SK-N-SH treated with all-trans-retinoic acid at 6 μM for 48 hours (cell line): Measurements from ENCODE around the gene SORCS2.

Source experiments
- ATAC-seq: fragments of 200-7000 bp; cut with Tn5 transposase; 3 replicates; pipeline ENCODE4 v1.9.1; 2020; ENCODE audit warnings: mild to moderate bottlenecking, moderate library complexity
- ARNTL ChIP-seq: fragments of 450-650 bp; formaldehyde crosslinking; IDR thresholded peaks from 2 replicates; pipeline ENCODE4 v1.5.0; 2020; ENCODE audit warnings: low read depth, mild to moderate bottlenecking, moderate library complexity, borderline replicate concordance
- BACH2 ChIP-seq: fragments of 250-450 bp; sonication (Bioruptor Pico); IDR thresholded peaks from 2 replicates; pipeline ENCODE4 v1.9.0; 2021; ENCODE audit warnings: mild to moderate bottlenecking, borderline replicate concordance
- CSDC2 ChIP-seq: fragments of 250-450 bp; sonication (Bioruptor Pico); IDR thresholded peaks from 2 replicates; pipeline ENCODE4 v1.5.0; 2020; ENCODE audit warnings: mild to moderate bottlenecking, moderate library complexity
- ESRRG ChIP-seq: fragments of 250-450 bp; sonication (Bioruptor Pico); IDR thresholded peaks from 2 replicates; pipeline ENCODE4 v1.6.1; 2021; ENCODE audit warnings: mild to moderate bottlenecking
- GLIS3 ChIP-seq: fragments of 250-450 bp; sonication (Bioruptor Pico); IDR thresholded peaks from 2 replicates; pipeline ENCODE4 v1.5.0; 2020; ENCODE audit warnings: mild to moderate bottlenecking, moderate library complexity
- ISL1 ChIP-seq: fragments of 250-450 bp; sonication (Bioruptor Pico); IDR thresholded peaks from 2 replicates; pipeline ENCODE4 v2.1.2; 2022; ENCODE audit warnings: mild to moderate bottlenecking, moderate library complexity
- OSR1 ChIP-seq: fragments of 250-450 bp; sonication (Bioruptor Pico); IDR thresholded peaks from 2 replicates; pipeline ENCODE4 v1.8.0; 2022; ENCODE audit warnings: moderate library complexity, mild to moderate bottlenecking, inconsistent platforms
- PPARA ChIP-seq: fragments of 250-450 bp; sonication (Bioruptor Pico); IDR thresholded peaks from 2 replicates; pipeline ENCODE4 v1.5.0; 2020; ENCODE audit warnings: mild to moderate bottlenecking, borderline replicate concordance
- RARB ChIP-seq: fragments of 250-450 bp; sonication (Bioruptor Pico); IDR thresholded peaks from 2 replicates; pipeline ENCODE4 v1.8.0; 2021; ENCODE audit warnings: mild to moderate bottlenecking, moderate library complexity
- SNAI2 ChIP-seq: fragments of 250-450 bp; sonication (Bioruptor Pico); IDR thresholded peaks from 2 replicates; pipeline ENCODE4 v1.5.0; 2020; ENCODE audit warnings: mild to moderate bottlenecking, moderate library complexity
- TCF4 ChIP-seq: fragments of 250-450 bp; sonication (Bioruptor Pico); IDR thresholded peaks from 2 replicates; pipeline ENCODE4 v1.8.0; 2021; ENCODE audit warnings: mild to moderate bottlenecking, moderate library complexity, borderline replicate concordance
- TOX ChIP-seq: fragments of 250-450 bp; sonication (Bioruptor Pico); IDR thresholded peaks from 2 replicates; pipeline ENCODE4 v1.8.0; 2021; ENCODE audit warnings: mild to moderate bottlenecking, moderate library complexity, borderline replicate concordance
- ZC3H10 ChIP-seq: fragments of 250-450 bp; sonication (Bioruptor Pico); IDR thresholded peaks from 2 replicates; pipeline ENCODE4 v1.5.1; 2021; ENCODE audit warnings: mild to moderate bottlenecking, moderate library complexity
- ZFP3 ChIP-seq: fragments of 250-450 bp; sonication (Bioruptor Pico); IDR thresholded peaks from 2 replicates; pipeline ENCODE4 v1.5.0; 2020; ENCODE audit warnings: mild to moderate bottlenecking, moderate library complexity
- ZFP30 ChIP-seq: fragments of 450-650 bp; formaldehyde crosslinking; IDR thresholded peaks from 2 replicates; pipeline ENCODE4 v1.5.0; 2022; ENCODE audit warnings: mild to moderate bottlenecking, moderate library complexity
- ZNF565 ChIP-seq: fragments of 450-650 bp; formaldehyde crosslinking; conservative IDR thresholded peaks from 2 replicates; pipeline ENCODE4 v1.5.0; 2020; ENCODE audit warnings: low read depth, mild to moderate bottlenecking, moderate library complexity
- ZNF70 ChIP-seq: fragments of 450-650 bp; formaldehyde crosslinking; IDR thresholded peaks from 2 replicates; pipeline ENCODE4 v1.5.0; 2020; ENCODE audit warnings: mild to moderate bottlenecking, moderate library complexity
- ZNF8 ChIP-seq: fragments of 450-650 bp; formaldehyde crosslinking; IDR thresholded peaks from 2 replicates; pipeline ENCODE4 v1.5.0; 2020; ENCODE audit warnings: mild to moderate bottlenecking, moderate library complexity
- TF ChIP-seq, protein P1 (sequence below): fragments of 250-450 bp; sonication (Bioruptor Pico); IDR thresholded peaks from 2 replicates; pipeline ENCODE4 v1.5.0; 2020; ENCODE audit warnings: mild to moderate bottlenecking, moderate library complexity
- TF ChIP-seq, protein P2 (sequence below): fragments of 250-450 bp; sonication (Bioruptor Pico); IDR thresholded peaks from 2 replicates; pipeline ENCODE4 v1.5.1; 2021; ENCODE audit warnings: mild to moderate bottlenecking, moderate library complexity
- TF ChIP-seq, protein P3 (sequence below): fragments of 250-450 bp; sonication (Bioruptor Pico); IDR thresholded peaks from 2 replicates; pipeline ENCODE4 v1.5.1; 2020; ENCODE audit warnings: low read depth, mild to moderate bottlenecking, moderate library complexity
- TF ChIP-seq, protein P4 (sequence below): fragments of 250-450 bp; sonication (Bioruptor Pico); IDR thresholded peaks from 2 replicates; pipeline ENCODE4 v1.8.0; 2020; ENCODE audit warnings: mild to moderate bottlenecking, moderate library complexity, borderline replicate concordance

Gene SORCS2

DNA sequence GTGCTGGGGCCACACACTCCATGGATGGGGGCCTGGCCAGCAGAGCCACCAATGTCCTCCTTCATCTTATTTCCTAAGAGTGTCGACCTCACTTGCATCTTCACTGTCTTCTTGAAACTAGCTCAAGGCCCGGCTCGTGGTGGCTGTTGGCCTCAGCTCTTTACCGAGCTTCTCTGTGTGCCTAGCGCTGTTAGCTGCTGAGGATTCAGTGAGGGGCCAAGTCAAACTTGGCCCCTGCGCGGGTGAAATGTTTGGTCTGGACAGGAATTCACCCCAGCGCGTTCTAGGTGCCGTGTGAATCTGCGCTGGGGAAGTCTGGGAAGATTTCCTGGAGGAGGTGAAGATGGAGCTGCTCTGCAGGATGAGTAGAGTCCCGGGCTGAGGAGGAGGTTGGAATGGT, 8.5 kb downstream of the SORCS2 start:
- no peak for TF ChIP-seq SNAI2 (CRISPR knock-in tag)
- no peak for TF ChIP-seq CSDC2
- no peak for TF ChIP-seq PPARA (CRISPR knock-in tag)
- no peak for TF ChIP-seq ISL1 (CRISPR knock-in tag)
- TF ChIP-seq ZNF565 (CRISPR knock-in tag) = no peak
- TF ChIP-seq OSR1 (CRISPR knock-in tag) = no peak
- TF ChIP-seq ESRRG (CRISPR knock-in tag) = no peak
- no peak for TF ChIP-seq BACH2 (CRISPR knock-in tag)
- TF ChIP-seq ARNTL (CRISPR knock-in tag) = no peak
- TF ChIP-seq, protein P1, sequence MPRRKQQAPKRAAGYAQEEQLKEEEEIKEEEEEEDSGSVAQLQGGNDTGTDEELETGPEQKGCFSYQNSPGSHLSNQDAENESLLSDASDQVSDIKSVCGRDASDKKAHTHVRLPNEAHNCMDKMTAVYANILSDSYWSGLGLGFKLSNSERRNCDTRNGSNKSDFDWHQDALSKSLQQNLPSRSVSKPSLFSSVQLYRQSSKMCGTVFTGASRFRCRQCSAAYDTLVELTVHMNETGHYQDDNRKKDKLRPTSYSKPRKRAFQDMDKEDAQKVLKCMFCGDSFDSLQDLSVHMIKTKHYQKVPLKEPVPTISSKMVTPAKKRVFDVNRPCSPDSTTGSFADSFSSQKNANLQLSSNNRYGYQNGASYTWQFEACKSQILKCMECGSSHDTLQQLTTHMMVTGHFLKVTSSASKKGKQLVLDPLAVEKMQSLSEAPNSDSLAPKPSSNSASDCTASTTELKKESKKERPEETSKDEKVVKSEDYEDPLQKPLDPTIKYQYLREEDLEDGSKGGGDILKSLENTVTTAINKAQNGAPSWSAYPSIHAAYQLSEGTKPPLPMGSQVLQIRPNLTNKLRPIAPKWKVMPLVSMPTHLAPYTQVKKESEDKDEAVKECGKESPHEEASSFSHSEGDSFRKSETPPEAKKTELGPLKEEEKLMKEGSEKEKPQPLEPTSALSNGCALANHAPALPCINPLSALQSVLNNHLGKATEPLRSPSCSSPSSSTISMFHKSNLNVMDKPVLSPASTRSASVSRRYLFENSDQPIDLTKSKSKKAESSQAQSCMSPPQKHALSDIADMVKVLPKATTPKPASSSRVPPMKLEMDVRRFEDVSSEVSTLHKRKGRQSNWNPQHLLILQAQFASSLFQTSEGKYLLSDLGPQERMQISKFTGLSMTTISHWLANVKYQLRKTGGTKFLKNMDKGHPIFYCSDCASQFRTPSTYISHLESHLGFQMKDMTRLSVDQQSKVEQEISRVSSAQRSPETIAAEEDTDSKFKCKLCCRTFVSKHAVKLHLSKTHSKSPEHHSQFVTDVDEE (CRISPR knock-in tag) = no peak
- no peak for TF ChIP-seq ZNF8 (CRISPR knock-in tag)
- no peak for TF ChIP-seq RARB
- TF ChIP-seq TCF4 (CRISPR knock-in tag) = no peak
- TF ChIP-seq, protein P2, sequence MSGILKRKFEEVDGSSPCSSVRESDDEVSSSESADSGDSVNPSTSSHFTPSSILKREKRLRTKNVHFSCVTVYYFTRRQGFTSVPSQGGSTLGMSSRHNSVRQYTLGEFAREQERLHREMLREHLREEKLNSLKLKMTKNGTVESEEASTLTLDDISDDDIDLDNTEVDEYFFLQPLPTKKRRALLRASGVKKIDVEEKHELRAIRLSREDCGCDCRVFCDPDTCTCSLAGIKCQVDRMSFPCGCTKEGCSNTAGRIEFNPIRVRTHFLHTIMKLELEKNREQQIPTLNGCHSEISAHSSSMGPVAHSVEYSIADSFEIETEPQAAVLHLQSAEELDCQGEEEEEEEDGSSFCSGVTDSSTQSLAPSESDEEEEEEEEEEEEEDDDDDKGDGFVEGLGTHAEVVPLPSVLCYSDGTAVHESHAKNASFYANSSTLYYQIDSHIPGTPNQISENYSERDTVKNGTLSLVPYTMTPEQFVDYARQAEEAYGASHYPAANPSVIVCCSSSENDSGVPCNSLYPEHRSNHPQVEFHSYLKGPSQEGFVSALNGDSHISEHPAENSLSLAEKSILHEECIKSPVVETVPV (CRISPR knock-in tag) = no peak
- no peak for TF ChIP-seq ZC3H10 (CRISPR knock-in tag)
- no peak for TF ChIP-seq ZFP30 (CRISPR knock-in tag)
- no peak for TF ChIP-seq ZFP3 (CRISPR knock-in tag)
- no peak for TF ChIP-seq TOX
- TF ChIP-seq, all 23 proteins: peak for 0
- no peak for ATAC-seq

DNA sequence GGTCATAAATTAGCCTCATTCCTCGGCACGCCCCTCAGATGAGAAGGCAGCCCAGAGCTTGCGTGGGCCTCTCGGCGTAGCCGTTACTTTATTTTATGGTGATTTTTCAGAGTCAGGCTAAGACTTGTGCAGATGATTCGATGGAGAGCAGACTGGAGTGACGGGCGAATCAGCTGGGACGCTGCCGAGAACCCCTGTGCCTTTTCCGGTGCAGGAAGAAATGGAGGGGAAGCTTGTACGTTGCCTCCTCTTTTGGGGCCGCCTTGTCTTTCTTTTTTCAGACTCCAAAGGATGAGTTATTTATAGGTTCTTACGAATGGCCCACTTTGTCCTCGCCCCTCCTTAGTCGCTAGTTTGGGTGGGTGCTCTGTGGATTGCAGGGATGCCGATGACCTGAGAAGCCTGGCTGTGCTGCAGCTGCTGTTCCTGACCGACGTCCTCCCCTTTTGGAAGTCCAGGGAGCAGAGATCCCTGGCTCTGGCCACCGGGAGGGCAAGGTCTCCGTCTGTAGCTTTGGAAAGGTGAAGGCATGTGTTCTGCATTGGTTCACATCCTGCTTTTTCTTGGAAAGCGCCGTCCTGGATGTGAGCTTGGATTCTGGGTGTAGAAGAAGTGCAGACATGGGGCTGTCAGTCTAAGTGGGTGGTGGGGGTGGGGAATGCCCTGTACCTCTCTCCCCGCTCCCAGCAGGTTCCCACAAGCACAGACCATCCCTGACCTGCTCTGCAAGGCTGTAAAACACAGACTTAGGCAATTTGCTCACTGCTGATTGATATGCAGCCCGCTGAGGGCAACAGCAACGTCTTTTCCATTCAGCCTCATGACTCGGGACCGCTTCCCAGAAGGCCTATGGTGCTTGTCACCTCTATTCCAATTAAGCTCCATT, 9.3 kb downstream of the SORCS2 start:
- TF ChIP-seq OSR1 (CRISPR knock-in tag) (no peak), ZNF8 (CRISPR knock-in tag) (no peak), RARB (no peak), SNAI2 (CRISPR knock-in tag) (no peak), ESRRG (CRISPR knock-in tag) (no peak)
- TF ChIP-seq, protein P3, sequence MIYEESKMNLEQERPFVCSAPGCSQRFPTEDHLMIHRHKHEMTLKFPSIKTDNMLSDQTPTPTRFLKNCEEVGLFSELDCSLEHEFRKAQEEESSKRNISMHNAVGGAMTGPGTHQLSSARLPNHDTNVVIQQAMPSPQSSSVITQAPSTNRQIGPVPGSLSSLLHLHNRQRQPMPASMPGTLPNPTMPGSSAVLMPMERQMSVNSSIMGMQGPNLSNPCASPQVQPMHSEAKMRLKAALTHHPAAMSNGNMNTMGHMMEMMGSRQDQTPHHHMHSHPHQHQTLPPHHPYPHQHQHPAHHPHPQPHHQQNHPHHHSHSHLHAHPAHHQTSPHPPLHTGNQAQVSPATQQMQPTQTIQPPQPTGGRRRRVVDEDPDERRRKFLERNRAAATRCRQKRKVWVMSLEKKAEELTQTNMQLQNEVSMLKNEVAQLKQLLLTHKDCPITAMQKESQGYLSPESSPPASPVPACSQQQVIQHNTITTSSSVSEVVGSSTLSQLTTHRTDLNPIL (CRISPR knock-in tag) = no peak
- TF ChIP-seq, protein P4, sequence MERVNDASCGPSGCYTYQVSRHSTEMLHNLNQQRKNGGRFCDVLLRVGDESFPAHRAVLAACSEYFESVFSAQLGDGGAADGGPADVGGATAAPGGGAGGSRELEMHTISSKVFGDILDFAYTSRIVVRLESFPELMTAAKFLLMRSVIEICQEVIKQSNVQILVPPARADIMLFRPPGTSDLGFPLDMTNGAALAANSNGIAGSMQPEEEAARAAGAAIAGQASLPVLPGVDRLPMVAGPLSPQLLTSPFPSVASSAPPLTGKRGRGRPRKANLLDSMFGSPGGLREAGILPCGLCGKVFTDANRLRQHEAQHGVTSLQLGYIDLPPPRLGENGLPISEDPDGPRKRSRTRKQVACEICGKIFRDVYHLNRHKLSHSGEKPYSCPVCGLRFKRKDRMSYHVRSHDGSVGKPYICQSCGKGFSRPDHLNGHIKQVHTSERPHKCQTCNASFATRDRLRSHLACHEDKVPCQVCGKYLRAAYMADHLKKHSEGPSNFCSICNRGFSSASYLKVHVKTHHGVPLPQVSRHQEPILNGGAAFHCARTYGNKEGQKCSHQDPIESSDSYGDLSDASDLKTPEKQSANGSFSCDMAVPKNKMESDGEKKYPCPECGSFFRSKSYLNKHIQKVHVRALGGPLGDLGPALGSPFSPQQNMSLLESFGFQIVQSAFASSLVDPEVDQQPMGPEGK = no peak
- ATAC-seq = no peak

DNA sequence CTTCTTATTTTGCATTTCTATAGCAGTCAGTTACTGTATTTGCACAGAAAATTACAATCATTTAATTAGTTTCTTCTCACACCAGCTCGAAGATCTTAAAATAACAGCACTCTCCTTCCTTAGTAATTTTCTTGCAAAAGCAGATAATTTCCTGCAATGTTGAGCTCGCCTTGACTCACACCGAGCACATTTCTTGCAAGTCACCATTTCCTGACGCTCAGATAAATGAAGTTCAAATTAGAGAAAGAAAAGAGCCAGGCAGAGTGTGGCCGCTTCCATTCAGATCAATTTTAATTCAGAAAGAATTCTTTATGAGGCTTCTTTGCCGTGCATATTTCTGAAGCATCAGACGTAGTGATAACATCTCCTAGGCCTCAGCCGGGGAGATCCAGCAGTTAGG, 10.1 kb downstream of the SORCS2 start:
- no peak for ATAC-seq
- no peak for TF ChIP-seq RARB

DNA sequence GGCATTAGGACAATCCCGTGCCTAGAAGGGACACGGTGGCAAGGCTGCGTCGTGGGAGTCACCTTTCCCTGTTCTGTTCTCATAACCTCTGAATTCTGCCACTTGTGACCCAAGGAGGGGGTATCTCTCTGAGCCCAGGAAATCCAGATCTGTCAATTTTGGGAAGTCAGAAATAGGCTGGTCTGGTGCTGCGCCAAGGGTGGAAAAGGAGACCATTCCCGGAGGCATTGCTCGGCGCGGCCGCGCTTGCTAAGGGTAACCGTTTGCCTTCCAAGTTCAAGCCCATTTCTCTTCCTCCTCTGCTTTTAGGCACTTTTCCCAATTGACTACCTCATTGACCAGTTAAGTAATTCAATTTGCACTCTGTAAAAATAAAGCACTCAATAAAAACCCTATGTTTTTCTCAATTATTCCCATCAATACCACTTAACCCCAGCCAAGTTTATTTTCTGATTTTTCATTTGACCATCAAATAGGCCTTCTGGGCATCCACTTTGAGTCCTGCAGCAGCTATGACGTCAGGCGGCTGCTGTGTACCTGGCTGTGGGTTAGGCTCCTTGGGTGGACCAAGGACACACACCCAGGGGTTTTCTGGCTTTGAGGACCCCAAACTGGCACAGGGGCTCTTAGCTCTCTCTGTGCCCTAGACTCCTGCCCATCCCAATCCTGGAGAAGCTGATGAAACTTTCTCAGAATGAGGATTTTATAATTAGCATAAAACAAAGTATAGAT, 12.5 kb downstream of the SORCS2 start:
- ATAC-seq = no peak
- TF ChIP-seq, protein P2 (CRISPR knock-in tag) = no peak
- TF ChIP-seq ISL1 (CRISPR knock-in tag) (no peak), ARNTL (CRISPR knock-in tag) (no peak), OSR1 (CRISPR knock-in tag) (no peak), SNAI2 (CRISPR knock-in tag) (no peak), GLIS3 (CRISPR knock-in tag) (no peak), ZNF70 (CRISPR knock-in tag) (no peak), ZC3H10 (CRISPR knock-in tag) (no peak)
- TF ChIP-seq, protein P1 (CRISPR knock-in tag) = no peak
